Naive B cell (primary cell): Measurements from ENCODE around the gene DNAJC10. TPM values are rescaled to one million over a fixed set of nuclear protein-coding genes. Genes with fewer than 3 reads are reported as not detected.

Experiments used
- ATAC-seq, 2 donors: fragments of 150-1000 bp; cut with Tn5 transposase; 2 replicates each; pipeline ENCODE4 v1.10.0; 2021; ENCODE audit warnings: low read depth in 2 of 2, mild to moderate bottlenecking in 2 of 2, moderate library complexity in 2 of 2
- DNase-seq: peaks from one replicate; pipeline ENCODE4 v3.0.0; 2022
- H3K27ac Mint-ChIP-seq, 6 donors: one replicate each; pipeline ENCODE4 v1.8.0; 2020 to 2022; ENCODE audit warnings: mild to moderate bottlenecking in 6 of 6, mixed read lengths in 6 of 6, moderate library complexity in 5 of 6, inconsistent platforms in 2 of 6
- H3K27me3 Mint-ChIP-seq, 3 donors: one replicate each; pipeline ENCODE4 v1.8.0; 2021 to 2022; ENCODE audit warnings: mixed read lengths in 3 of 3, mild to moderate bottlenecking in 1 of 3
- H3K36me3 Mint-ChIP-seq, 2 donors: one replicate each; pipeline ENCODE4 v1.8.0; 2020 to 2022; ENCODE audit warnings: mixed read lengths in 2 of 2, inconsistent platforms in 1 of 2, mild to moderate bottlenecking in 1 of 2
- H3K4me1 Mint-ChIP-seq, 3 donors: one replicate each; pipeline ENCODE4 v1.8.0; 2020 to 2022; ENCODE audit warnings: mixed read lengths in 3 of 3, inconsistent platforms in 1 of 3, mild to moderate bottlenecking in 1 of 3, moderate library complexity in 1 of 3
- H3K4me3 Mint-ChIP-seq, 8 donors: one replicate each; pipeline ENCODE4 v1.8.0; 2020 to 2022; ENCODE audit warnings: mild to moderate bottlenecking in 8 of 8, mixed read lengths in 8 of 8, moderate library complexity in 8 of 8, inconsistent platforms in 2 of 8
- H3K9me3 Mint-ChIP-seq, 7 donors: one replicate each; pipeline ENCODE4 v1.8.0; 2020 to 2022; ENCODE audit warnings: mixed read lengths in 7 of 7, mild to moderate bottlenecking in 5 of 7, inconsistent platforms in 2 of 7, moderate library complexity in 1 of 7
- polyA plus RNA-seq, 6 donors: library from polyadenylated mRNA; unstranded; fragments of 300-500 nt; fragmentation: Illumina TruSeq; gene quantifications; one replicate each; pipeline ENCODE4 v1.2.3, GENCODE V29; 2021; ENCODE audit warnings: low read depth in 6 of 6

DNAJC10 gene
- polyA plus RNA-seq, 6 donors from 2014 or later = 164 to 237 (median 213) TPM

GRCh38 chr2:182833084-182833854 is 117.2 kb downstream of the DNAJC10 start:
- no peaks in the 10 kb centered on the region for H3K9me3 Mint-ChIP-seq
- H3K4me1 Mint-ChIP-seq = no peaks in the 10 kb centered on the region
- no peak for ATAC-seq
- H3K27me3 Mint-ChIP-seq = peaks cover 15 to 32% (median 21%) of the 10 kb centered on the region in 3 donors
- no peaks in the 10 kb centered on the region for H3K36me3 Mint-ChIP-seq
- H3K4me3 Mint-ChIP-seq = no peak overlapping the region
- no peak for DNase-seq
- no peak overlapping the region for H3K27ac Mint-ChIP-seq

GRCh38 chr2:182834293-182834692 is 118.2 kb downstream of the DNAJC10 start:
- Mint-ChIP-seq H3K4me1 (no peaks in the 10 kb centered on the region), H3K36me3 (no peaks in the 10 kb centered on the region), H3K4me3 (no peak overlapping the region), H3K9me3 (no peaks in the 10 kb centered on the region), H3K27ac (peak overlapping the region in 1 of 6 donors; percentile 33), H3K27me3 (peaks cover 20 to 43% (median 21%) of the 10 kb centered on the region in 3 donors)
- no peak for ATAC-seq
- no peak for DNase-seq

GRCh38 chr2:182836451-182836850 is 120.4 kb downstream of the DNAJC10 start:
- no peaks in the 10 kb centered on the region for H3K36me3 Mint-ChIP-seq

More at GRCh38 chr2:182836451-182836850, 120.4 kb downstream of the DNAJC10 start:
- H3K27ac Mint-ChIP-seq = no peak overlapping the region
- H3K4me1 Mint-ChIP-seq = no peaks in the 10 kb centered on the region
- H3K27me3 Mint-ChIP-seq = peaks cover 28 to 47% (median 30%) of the 10 kb centered on the region in 3 donors
- no peaks in the 10 kb centered on the region for H3K9me3 Mint-ChIP-seq
- no peak overlapping the region for H3K4me3 Mint-ChIP-seq
- DNase-seq (no peak), ATAC-seq (no peak)

Other genes starting within 250 kb of the DNAJC10 start
- gene FRZB, start 150.4 kb downstream of the DNAJC10 start, polyA plus RNA-seq = not detected